HG03175 (cell line): ENCODE measurements around the gene YWHAE.
"Not testable (repeated sequence)": the region's sequence is repeated elsewhere in the genome, so short reads cannot be mapped to it uniquely, and the experiment has no call there.

ENCODE experiments used
- ATAC-seq: cut with Tn5 transposase; IDR thresholded peaks from one replicate; pipeline ENCODE4 v1.9.1; 2021; ENCODE audit warnings: mild to moderate bottlenecking, moderate library complexity; ENCODE audit not compliant: unreplicated experiment

YWHAE gene

DNA sequence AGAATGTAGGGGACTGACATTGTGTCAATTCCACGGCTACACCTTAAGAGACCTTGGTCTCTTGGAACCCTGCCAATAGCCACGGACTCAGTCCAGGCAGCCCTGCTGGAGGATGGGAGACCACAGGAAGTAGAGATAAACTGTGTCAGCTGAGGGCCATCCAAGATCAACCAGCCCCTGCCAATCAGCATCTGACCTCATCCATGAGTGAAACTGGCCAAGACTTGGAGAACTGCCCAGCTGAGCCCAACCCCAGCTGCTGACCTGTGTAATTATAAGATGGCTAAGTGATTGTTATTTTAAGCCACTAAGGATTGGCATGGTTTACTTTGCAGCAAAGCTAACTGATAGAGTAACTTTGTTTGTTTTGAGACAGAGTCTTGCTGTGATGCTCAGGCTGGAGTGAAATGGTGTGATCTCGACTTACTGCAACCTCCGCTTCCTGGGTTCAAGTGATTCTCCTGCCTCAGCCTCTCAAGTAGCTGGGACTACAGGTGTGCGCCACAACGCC lies 13.3 kb upstream of the YWHAE start:
- no peak for ATAC-seq

DNA sequence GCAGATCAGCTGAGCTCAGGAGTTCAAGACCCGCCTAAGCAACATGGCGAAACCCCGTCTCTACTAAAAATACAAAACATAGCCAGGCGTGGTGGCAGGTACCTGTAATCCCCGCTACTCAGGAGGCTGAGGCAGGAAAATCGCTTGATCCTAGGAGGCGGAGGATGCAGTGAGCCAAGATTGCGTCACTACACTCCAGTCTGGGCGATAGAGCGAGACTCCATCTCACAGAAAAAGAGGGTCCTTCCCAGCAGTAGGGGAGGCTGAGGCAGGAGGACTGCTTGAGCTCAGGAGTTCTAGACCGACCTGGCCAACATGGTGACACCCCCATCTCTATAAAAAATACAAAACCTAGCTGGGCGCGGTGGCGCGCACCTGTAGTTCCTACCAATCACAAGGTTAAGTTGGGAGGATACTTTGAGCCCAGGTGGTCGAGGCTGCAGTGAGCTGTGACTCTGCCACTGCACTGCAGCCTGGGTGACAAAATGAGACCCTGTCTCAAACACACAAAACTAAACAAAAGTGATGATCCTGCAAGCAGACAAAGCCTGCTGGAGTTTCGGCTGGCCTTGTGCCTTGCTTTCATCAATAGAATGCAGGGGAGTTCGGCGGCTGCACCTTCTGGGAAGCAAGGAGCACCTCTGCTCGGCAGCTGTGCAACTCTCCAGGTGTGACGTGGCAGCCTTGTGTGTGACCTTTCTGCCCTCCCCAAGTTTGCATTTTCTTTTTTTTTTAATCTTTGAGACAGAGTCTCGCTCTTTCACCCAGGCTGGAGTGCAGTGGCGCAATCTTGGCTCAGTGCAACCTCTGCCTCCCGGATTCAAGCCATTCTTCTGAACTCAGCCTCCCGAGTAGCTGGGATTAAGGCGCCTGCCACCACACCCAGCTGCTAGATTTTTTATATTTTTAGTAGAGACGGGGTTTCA lies 12.4 kb upstream of the YWHAE start:
- no peak for ATAC-seq

GRCh38 chr17:1402262-1402586 lies 2.2 kb upstream of the YWHAE start:
- no peak for ATAC-seq

DNA sequence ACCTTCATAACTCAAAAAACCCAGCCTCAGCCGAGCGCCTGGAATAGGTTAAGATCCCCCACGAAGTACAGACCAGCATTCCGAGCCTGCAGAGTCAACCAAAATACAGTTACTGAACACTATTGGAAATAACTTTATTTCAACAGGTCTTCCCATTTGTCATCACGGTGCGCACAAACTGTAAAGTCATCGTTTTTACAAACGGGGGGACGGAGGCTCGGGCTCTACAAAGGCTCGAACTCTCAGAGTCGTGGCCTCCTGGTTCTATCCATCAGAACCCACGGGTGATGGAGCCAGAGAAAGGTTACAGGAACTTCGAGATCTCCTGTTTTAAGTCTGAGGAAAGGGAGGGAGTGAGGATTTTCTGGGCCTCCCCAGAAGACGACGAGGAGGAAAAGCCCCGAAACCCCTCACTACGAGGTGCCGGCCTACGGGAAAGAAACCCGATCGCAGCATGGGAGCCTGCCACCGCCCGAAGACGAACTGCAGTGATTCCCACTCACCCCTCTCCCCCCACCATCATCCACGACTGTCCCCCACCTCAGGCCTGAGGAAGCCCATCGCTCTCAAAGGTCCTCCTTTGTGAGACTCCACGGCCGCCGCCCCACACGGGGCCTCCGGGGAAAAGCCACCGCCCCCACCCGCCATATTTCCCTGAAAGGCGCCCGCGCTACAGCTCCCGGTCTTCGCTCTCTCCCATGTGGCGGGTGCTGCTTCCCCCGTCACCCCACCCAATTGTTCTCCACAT lies 917 bp downstream of the YWHAE start:
- ATAC-seq, result no peak

DNA sequence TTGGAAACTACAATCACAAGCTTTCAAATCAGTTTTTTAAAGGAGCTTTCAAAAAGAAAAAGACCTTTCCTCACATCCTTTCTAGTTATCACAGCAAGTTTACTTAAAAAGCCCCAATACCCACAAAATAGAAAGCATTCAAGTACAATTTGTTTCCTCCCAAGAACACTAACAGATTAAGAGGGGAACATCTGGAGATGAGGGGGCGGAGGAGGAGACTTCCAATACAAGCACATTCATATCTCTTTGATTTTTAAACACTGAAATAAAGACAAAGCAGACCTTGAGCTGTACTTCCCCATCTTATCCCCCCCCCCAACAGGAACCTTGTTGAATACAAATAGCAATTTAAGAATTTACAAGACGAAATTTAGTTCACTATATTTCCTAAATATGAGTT lies 2.0 kb downstream of the YWHAE start:
- ATAC-seq, result no peak

DNA sequence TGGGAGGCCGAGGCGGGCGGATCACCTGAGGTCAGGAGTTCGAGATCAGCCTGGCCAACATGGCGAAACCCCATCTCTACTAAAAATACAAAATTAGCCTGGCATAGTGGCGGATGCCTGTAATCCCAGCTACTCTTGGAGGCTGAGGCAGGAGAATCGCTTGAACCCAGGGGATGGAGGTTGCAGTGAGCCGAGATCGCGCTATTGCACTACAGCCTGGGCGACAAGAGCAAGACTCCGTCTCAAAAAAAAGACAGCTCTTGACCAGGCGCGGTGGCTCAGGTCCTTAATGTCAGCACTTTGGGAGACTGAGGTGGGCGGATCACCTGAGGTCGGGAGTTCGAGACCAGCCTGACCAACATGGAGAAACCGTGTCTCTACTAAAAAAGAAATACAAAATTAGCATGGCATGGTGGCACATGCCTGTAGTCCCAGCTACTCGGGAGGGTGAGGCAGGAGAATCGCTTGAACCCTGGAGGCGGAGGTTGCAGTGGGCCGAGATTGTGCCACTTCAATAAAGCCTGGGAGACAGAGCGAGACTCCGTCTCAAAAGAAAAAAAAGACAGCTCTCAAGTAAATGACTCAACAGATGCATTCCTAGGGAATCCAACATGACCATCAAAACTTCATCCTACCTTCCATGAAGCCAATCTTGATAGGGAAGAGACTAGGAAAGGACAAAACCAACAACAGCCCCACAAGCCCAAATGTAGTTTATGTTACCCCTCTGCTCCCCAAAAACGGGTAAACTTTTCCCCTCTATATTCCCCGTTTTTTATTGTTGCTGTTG lies 4.0 kb downstream of the YWHAE start:
- ATAC-seq, result not testable (repeated sequence)

GRCh38 chr17:1391577-1391976 lies 8.4 kb downstream of the YWHAE start:
- no peak for ATAC-seq

DNA sequence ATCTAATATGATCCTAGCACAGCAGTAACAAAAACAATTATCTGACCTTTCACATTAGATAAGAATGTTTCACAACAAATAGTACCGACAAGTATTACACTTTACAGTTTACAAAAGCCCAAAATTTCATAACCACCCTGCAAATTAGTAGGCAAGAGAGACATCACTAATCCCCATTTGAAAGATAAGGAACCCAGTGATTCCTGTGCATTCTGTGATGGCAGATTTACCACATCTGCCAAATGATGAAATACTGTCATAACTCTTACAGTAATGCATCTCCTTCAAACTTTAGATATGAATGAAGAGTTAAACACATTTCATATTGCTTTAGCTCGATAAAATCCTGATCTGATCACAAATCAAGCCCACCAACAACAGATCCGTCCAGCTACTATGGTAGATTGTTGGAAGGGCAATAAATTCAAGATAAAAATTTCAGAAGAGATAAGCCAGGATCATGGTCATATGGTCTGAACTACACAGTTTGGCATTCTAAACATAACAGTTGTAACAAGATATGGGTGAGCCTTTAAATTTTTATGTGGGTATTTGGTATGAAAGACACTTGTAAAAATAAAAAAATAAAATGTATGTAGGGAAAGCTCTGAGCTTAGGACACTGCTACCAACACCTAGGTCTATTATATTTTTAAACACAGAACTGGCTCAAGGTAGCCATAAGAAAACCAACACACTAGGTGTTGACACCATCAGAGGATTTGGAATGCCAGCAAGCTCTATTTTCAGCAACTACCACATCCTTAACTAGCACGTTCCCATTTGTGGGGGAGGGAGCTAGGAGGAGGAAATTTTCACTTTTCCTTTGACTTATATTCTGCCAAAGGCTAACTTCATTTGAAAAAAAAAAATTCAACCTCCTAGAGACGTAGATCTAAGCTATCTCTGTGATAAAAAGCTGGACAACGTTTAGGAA lies 9.3 kb downstream of the YWHAE start:
- ATAC-seq, result no peak

DNA sequence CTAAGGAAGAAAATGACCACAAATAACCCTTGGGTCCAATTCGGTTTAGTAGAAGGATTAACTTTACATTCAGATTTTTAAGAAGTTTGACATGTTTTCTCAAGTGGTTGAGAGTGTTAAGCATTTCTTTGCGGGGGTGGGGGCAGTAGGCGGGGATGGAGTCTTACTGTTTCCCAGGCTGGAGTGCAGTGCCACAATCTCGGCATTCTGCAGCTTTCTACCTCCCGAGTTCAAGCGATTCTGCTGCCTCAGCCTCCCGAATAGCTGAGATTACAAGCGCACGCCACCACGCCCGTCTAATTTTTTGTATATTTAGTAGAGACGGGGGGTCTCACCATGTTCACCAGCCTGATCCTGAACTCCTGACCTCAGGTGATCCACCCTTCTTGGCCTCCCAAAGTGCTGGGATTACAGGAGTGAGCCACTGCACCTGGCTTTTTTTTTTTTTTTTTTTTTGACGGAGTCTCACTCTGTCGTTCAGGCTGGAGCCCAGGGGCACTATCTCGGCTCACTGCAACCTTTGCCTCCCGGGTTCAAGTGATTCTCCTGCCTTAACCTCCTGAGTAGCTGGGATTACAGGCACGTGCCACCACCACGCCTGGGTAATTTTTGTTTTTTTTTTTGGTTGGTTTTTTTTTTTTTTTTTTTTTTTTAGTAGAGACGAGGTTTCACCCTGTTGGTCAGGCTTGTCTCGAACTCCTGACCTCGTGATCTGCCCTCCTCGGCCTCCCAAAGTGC lies 12.4 kb downstream of the YWHAE start:
- not testable (repeated sequence) for ATAC-seq

GRCh38 chr17:1386675-1387190 lies 13.3 kb downstream of the YWHAE start:
- ATAC-seq, result not testable (repeated sequence)

DNA sequence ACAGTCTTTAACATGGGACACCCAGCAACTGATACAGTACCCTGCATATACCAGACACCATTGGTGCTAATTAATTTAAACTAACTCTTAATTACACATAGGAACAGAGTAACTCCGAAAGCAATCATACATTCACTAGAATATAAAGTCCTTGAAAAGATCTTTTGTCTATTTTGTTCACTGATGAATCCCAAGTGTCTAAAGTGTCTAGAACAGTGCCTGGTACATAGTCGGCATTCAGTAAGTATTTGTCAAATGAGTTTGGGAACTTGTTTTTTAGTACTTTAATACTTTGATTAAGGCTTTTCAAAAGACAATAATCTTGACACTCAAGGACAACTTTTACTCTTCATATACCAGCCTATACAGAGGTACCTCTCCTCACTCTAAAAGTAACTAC lies 13.8 kb downstream of the YWHAE start:
- no peak for ATAC-seq

- no peak for ATAC-seq
These were observed 14.2 kb downstream of the YWHAE start for GRCh38 chr17:1385861-1386260.

DNA sequence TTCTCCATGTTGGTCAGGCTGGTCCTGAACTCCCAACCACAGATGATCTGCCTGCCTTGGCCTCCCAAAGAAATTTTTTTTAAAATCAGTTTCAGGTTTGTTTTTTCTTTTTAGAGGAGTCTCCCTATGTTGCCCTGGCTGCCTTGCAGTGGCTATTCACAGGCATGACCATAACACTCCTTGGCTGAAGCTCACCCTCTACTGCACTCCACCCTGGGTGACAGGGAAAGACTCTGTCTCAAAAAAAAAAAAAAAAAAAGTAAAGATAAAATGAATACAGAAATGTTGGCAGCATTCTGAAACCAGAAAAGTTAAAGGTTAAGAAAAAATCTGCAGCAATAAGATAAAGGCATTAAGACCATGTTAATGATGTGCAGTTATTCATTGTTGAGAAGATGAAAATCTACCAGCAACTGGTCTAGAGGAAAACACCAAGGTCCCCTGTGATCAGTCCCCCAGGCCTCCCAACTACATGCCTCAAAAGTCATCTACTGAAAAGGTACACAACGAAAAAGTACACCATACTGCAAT lies 15.1 kb downstream of the YWHAE start:
- ATAC-seq, result no peak

- no peak for ATAC-seq
These were observed 20.1 kb downstream of the YWHAE start for GRCh38 chr17:1379930-1380313.

DNA sequence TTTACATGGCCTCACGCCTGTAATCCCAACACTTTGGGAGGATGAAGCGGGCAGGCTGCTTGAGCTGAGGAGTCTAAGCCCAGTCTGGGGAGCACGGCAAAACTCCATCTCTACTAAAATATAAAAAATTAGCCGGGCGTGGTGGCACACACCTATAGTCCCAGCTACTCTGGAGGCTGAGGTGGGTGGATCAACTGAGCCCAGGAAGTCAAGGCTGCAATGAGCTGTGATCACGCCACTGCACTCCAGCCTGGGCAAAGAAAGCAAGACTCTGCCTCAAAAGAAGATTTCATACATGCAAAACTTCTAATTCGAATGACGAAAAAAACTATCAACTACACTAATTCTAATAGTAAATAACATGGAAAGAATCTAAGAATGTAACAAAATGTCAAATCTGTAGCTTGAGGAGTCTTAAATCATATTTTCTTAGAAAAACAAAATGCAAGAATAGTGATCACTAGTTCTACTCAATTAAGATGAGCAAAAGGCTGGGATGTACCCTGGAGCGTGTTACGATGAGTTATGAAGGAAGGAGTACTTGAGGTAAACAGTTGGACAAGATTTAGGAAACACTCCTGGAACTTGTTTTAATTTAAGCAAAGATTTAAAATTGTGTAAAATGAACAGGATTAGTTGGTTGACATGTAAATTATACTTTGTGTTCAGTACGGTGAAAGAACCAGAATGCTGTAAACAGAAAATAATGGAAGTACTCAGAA lies 20.7 kb downstream of the YWHAE start:
- ATAC-seq, result no peak

GRCh38 chr17:1378476-1378860 lies 21.6 kb downstream of the YWHAE start:
- not testable (repeated sequence) for ATAC-seq

DNA sequence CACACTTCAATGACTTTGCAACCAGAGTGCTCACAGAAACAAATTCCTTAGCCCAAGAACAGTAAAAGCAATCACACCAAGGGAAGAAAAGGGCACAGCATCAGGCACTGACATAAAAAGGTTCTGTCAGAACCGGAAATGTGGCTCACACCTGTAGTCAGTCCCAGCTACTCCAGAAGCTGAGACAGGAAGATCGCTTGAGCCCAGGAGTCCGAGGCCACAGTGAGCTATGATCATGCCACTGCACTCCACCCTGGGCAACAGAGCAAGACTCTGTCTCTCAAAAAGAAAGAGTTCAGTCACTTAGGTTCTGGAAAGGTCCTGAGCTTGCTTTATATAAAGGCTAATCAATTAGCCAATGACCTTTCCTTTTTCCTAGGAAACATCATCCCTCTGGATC lies 22.7 kb downstream of the YWHAE start:
- ATAC-seq, result no peak

DNA sequence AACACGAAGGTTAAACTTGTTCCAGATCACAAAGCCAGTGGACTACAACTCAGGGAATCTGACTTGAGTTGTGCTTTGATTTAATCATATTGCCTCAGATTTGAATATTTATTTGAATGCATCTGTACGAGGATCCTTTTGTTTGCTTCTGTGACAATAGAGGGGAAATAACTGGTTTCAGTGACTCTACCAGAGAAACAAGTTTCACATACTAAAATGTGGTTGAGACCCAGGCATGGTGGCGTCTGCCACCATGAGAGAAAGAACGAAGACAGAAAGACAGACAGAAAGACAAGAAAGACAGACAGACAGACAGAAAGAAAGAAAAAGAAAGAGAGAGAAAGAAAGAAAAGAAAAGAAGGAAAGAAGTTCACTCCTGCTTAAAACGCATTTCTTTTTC lies 24.0 kb downstream of the YWHAE start:
- ATAC-seq, result no peak
